ENCODE measurements around the gene MCF2L. TPM values are rescaled to one million over a fixed set of nuclear protein-coding genes. Genes with fewer than 3 reads are reported as not detected.

MCF2L gene
- total RNA-seq, 1 donor from 2014 or later = 38.9 TPM

DNA sequence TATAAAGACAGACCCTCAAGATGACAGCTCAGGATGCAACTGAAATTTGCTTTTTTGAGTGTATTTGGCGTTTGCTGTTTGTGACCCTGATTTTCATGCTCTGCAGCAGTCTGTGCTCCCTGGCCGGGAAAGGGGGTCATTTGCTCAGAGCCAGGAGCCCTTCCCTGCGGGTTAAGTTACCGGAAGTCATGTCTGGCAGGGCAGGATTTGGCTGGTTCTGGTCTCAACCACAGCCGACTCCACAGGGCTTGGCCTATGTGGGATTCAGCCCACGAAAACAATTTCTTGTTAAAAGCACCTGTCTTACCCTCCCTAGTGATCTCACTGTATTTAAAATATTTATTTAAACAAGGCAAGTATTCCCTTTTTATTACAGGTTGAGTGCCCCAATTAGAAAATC, 22.6 kb downstream of the MCF2L start:
- no peak for DNase-seq (ENCODE audit: low spot score)
- intact Hi-C loops (cut with DNase I) = no loop called here

DNA sequence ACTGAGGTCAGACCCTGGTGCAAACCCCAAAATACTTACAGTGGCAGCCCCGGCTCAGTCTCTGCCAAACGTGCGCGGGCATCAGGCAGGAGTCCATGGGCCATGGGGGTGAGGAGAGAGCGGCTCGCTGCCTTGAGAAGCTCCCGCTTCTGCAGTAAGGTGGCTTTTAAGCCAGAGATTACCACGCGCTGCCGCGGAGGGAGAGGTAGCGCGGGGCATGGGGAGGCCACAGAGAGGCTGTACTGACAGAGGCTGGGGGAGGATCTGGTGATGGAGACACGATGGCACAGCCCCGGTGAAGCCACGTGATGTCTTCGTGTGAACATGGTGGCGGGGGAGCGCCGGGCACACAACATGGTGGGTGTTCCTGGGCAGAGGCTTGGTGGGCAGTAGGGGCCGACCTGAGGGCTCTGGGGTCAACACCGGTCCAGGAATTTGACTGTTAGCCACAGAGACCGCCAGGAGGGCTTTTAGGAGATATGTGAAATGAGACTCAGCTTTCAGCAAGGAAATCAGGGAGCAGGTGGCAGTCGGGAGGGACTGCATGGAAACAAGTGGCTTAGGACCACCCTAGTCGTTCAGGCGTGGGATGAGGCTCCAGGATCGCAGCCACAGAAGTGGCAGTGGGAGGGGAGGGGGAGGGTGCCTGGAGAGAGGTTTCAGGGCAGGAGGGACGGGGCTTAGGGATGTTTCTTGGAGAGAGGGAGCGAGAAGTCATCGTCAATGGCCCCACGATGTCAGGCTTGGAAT, 24.1 kb downstream of the MCF2L start:
- no peak for DNase-seq (ENCODE audit: low spot score)
- intact Hi-C loops (cut with DNase I) = no loop called here

DNA sequence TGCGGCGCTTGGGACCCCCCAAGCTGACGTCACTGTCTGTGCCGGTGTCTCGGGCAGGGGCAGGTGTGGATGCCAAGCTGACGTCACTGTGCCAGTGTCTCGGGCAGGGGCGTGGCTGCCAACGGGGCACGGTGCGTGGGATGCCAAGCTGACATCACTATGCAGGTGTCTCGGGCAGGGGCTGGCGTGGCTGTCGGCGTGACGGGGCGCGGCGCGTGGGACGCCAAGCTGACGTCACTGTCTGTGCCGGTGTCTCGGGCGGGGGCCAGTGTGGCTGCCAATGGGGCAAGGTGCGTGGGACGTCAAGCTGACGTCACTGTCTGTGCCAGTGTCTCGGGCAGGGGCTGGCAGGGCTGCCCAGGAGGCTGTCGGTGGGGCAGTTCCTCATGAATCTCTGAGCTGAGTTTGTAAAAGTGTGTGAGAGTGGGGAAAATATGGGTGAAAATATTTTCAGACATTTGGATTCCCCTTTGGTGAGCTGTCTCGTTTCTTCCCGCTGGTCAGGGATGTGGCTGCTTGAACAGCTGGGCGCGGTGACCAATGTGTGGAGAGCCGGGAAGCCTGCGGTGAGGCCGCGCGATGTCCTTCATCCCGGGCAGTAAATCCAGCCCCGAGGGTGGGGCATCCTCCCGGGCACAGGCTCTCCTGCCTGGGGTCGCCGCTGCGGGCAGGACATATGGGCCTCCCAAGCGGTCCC, 25.2 kb downstream of the MCF2L start:
- intact Hi-C loops (cut with DNase I) = no loop called here
- DNase-seq (ENCODE audit: low spot score) = no peak

DNA sequence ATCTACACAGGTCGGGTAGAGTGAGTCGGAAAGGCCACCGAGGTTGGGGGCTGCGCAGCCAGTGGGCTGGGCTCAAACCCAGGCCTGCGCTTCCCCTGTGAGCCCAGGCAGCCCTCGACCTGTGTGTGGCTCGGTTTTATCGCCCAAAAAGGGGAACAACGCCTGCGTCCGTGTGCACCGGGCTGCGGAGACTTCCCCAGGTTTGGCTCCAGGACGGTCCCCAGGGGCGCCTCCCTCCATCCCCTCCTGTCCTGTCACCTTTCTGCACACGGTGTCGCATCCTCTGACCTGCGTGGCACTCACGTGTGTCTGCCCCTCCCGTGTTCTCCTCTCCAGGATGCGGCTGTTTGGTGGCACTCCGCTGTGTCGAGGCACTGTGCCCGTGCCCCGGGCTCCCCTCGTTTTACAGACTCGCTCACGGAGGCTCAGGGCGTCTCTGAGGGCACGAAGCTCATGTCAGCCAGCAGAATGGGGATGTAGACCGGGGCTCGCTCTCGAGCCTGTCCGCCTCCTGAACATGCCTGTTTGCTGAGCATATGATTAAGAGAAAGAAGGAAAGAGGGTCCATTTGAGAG, 25.9 kb downstream of the MCF2L start:
- no peak for DNase-seq (ENCODE audit: low spot score)
- intact Hi-C loops (cut with DNase I) = no loop called here

DNA sequence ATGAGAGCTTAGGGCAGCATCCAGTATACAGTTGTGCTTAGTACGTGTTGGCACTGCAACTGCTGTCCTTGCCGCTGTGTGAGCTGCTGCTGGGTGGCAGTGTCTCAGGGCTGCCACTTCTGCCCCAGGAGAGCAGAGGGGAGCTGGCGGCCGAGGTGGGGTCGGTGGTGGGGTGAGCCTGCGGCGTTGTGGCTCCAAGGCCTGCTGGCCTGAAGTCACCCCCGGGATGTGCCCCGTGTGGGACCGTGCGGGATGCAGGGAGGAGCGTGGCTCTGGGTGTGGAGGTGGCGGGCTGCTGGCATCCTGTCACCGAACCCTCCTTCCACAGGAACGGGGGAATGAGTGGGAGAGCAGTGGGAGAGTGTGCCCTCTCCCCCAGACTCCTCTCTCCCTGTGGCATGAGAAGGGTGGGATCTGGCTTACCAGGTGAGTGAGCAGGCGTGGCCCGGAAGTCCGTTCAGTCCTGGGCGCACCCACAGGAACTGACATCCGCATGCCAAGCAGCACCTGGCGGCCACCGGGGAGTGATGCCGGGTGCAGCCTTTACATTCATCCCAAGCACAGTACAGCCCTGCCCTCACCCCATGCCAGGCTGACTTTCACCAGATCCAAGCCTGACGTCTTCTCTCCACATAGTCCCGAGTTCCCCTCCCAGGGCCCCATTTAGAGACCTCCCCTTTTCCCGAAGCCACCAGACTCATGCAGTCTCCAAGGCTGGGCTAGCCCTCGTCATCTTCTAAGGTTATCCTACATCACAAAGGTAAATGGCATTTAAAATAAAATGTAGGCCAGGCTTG, 26.6 kb downstream of the MCF2L start:
- intact Hi-C loops (cut with DNase I) = no loop called here
- no peak for DNase-seq (ENCODE audit: low spot score)

DNA sequence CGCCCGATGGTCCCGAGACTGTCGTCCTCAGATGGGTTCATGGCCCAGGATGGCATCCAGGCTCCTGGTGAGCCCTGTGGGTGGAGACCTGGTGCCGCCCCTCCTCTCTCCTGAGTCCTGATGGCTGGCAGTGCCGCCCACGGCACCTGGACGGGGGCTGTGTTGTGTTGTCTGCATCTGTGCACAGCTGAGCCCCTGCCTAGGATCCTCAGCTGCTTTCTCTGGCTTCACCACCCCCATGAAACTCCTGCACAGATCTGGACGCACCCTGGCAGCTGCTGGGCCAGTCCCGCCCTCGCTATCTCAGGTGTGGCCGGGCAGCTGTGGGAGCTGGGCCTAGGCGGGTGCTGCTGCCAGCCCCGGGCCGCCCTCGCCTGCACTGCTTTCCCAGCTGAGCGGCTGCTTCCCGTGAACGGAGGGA, 27.7 kb downstream of the MCF2L start:
- intact Hi-C loops (cut with DNase I) = no loop called here
- no peak for DNase-seq (ENCODE audit: low spot score)

DNA sequence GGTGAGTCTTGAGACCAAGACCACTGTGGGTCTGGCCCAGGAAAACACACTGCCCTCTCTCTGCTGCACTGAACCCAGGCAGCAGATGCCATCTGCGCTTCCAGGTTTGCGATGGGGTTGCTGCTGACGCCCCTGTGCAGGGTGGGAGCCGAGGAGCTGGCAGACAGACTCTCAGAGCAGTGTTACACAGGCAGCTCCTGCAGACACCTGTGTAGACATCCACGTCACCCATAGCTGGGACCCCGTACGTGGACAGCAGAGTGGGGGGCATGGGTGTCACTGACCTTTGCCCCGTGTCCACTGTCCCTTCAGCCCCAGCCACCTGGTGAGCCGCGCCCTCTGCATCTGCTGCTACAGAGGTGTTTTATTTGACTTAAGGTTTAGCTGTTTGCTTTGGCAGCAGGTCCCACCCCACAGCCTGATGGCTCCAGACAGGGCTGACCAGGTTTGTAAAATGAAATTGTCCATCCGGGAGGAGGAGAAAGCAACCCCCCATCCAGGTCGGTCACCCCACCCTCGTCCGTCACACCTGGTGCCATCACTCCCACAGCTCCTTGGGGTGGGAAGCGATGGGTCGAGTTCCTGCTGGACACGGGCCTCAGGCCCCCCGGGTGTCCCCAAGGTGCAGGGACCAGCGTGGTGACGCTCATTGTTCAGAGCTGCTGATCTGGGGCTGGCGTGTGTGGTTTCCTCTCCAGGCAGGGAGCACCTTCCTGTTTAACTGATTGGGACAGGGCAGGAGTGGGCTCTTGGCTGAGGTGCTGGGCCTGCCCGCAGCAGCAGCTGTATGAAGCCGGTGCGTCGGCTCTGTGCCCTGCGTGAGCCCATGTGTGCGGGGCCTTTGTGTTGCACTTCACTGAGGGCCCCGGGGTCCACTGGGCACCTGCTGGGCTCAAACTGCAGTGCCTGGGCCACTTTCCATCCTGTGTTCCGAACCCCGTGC, 28.4 kb downstream of the MCF2L start:
- intact Hi-C loops (cut with DNase I) = no loop called here
- DNase-seq (ENCODE audit: low spot score) = no peak

DNA sequence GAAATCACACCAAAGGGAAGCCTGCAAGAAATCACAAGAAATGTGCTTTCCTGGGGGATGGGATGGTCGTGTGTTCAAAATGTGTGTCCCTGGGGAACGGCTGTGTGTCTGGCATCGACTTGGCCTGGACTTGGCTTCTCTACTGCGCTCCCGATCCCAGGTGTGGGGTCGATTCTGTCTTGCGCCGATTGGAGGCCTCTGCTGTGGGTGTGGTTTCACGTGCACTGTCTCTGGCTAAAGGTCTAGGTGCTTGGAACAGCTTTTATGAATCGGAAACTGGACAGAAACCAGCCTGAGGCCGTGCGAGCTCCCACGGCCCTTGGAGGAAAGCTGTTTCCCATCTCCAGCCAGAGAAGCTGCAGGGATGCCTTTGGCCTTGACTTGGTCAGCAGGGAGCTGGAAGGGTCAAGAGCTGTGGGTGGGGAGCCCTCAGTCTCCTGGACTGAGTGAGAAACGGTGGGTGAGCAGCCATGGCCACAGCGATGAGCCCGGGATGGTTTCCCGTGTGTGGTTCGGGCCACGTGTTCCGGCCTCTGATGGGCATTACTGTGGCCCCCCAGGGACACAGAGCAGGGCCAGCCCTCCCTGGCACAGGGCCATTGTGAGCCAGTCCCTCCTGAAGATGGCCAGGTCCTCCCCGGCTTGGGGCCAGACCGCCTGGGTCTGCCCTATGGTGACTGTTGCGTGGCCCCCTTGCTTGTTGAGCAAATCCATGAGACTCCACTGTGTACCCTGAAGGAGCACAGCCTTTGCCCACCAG, 29.7 kb downstream of the MCF2L start:
- no peak for DNase-seq (ENCODE audit: low spot score)
- intact Hi-C loops (cut with DNase I) = no loop called here

DNA sequence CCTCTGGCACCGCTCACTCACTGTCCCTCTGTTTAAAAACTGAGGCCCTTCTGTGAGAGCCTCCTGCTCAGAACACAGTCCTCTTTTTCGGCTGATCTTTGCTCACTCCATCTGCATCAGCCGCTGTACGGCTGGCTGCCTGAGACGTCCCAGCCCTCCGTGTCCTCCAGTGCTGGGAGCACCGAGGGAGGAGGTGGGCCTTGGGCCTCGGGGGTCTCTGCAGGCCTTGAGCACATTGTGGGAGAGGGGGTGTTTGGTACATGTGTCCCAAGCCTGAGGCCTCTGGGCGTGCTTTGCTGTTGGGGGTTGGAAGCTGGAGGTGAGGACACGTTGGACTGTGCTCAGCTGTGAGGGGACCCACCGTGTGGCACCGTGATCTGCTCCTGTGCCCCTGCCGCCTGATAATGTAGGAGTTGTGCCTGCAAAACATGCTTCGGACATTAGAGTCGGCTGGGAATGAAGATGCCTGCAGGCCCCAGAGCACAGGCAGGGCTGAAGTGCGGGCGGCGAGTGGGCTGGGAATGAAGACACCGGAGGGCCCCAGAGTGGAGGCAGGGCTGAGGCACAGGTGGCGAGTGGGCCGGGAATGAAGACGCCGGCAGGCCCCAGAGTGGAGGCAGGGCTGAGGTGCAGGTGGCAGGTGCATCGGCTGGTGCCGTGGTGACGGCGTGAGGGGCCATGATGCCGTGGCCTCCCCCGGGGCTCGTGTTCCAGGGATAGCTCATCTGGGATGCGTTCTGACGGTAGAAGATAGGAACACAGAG, 30.6 kb downstream of the MCF2L start:
- no peak for DNase-seq (ENCODE audit: low spot score)
- intact Hi-C loops (cut with DNase I) = no loop called here

DNA sequence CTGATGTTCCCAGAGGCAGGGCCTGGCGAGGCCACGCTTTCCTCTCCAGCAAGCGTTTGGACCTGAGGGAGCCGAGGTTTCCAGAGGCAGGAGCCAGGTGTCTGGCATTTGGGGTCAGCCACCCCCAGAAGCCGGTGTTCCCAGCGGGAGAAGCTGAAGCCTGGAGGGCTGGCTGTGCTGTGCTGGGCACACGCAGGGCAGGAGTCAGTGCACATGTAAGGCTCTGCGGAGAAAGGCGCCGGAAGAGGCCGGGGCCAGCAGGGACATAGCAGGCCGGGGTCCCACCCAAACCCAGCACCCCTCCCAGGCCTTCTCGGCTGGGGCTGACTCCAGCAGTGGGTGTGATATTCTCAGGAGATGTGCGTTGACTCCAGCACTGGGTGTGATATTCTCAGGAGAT, 31.6 kb downstream of the MCF2L start:
- intact Hi-C loops (cut with DNase I) = no loop called here
- DNase-seq (ENCODE audit: low spot score) = no peak

DNA sequence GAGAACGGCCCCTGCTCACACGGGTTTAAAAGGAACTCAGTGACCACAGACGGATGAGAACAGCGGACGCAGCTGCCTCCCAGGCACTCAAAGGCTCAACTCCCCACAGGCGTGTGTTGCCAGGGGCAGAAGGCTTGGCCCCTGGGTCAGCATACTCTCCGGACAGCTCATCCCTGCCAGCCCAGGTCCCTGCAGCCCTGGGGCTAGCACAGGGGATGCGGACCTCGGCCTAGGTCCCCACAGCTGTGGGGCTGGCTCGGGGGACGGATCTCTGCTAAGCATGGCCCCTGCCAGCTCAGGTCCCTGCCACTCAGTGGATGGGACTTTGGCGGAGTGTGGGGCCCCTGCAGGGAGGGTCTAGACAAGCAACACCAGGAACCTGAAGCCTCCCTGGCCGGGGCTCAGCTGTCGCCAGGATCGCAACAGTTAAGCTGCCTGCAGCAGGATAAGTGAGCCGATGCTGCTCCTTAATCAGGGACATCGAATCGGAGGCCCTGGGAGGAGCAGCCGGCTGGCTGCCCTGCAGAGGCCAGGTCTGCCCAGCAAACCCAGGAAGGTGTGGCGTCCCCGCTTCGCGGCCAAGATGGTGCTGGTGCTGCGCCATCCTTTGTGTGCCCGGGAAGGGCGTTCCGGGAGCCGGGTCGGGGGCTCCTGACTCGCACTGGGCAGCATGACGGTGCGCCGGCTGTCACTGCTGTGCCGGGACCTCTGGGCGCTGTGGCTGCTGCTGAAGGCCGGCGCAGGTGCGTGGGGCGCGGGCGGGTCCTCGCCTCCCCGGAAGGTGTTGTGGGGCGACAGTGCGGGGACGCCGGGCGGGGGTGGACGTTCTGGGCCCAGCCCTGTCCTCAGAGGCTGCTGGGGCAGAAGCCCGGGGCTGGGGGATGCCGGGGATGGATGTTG, 32.5 kb downstream of the MCF2L start:
- intact Hi-C loops (cut with DNase I) = no loop called here
- DNase-seq (ENCODE audit: low spot score) = no peak

DNA sequence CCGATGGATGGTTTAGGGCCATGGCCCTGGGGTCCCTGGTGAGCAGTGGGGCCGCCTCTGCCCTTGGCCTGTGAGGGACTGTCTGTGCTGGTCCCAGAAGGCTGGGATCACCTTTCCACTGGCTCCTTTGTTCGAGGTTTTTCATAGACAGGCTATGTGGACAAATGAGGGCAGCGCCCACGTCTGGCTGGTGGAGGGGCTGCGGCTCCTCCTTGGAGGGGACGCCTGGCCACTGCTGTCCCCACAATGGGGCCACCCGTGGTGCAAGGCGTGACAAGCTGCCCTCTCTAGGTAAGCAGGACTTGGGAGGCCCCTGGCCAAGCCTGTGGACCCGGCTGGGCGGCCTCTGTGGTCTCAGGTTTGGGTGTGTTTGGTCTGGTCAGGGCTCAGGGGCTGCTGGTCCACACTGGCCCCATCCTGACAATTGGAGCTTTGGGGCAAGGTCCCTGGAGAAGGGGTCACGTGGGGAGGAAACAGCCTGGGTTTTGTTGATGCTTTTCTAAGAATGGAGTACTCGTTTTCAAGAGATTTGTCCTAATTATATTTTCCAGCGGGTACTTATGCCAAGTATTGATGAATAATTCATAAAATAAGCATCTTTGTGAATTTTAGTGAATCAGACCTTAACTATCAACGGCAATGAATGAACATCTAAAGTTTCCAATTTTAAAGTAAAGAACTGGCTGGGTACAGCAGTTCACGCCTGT, 33.3 kb downstream of the MCF2L start:
- no peak for DNase-seq (ENCODE audit: low spot score)
- intact Hi-C loops (cut with DNase I) = no loop called here

DNA sequence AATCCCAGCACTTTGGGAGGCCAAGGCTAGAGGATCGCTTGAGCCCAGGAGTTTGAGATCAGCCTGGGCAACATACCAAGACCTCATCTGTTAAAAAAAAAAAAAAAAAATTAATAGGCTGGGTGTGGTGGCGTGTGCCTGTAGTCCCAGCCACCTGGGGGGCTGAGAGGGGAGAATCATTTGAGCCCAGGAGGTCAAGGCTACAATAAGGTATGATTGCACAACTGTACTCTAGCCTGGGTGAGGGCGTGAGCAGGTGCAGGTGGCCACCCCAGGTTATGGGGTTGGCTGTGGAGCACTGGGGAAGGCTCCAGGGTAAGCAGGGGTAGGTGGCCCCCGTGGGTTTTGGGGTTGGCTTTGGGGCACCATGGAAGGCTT, 33.9 kb downstream of the MCF2L start:
- intact Hi-C loops (cut with DNase I) = no loop called here
- no peak for DNase-seq (ENCODE audit: low spot score)

DNA sequence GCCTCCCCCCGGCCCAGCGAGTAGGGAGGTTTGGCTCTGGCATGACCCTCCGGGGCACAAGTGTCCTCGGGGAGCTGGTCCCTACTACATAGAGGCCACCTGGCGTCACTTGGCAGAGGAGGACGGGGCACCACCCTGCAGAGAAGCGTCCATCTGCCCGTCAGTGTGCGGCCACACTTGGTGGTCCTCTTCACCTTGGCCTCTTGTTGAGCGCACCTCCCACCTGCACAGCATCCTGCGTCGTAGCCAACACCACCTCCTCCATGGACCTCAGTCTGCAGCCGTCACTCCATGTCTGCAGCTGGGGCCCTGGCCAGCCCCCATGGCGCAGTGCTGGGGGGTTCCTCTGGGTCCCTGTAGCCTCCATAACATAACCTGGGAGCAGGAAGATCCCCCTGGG, 35.1 kb downstream of the MCF2L start:
- intact Hi-C loops (cut with DNase I) = no loop called here

DNA sequence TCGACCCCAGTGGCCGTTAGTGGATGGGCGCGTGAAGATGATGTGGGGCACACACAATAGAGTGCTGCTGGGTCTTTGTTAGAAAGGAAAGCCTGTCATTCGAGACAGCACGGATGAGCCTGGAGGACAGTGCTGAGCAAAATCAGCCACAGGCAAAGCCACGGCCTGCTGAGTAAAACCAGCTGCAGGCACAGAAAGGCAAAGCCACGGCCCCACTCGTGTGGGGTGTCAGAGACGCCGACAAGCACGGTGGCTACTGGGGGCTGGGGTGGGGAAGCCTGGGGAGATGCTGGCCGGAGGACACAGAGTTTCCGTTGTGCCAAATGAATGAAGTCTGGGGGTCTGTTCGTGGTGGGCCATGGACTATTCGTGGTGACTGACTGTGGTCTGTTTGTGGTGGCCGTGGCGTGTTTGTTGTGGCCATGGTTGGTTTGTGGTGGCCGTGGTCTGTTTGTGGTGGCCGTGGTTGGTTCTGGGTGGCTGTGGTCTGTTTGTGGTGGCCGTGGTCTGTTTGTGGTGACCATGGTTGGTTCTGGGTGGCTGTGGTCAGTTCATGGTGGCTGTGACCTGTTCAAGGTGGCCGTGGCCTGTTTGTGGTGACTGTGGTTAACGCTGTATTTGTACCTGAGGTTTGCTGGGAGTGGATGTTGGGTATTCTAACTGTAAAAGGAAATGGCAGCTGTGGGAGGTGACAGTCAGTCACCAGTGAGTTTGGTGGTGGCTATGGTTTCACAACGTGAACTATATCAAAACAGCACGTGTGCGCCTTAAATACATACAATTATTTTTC, 36.3 kb downstream of the MCF2L start:
- no peak for DNase-seq (ENCODE audit: low spot score)
- intact Hi-C loops (cut with DNase I) = no loop called here

More for the DNA sequence above, 35.1 kb downstream of the MCF2L start:
- DNase-seq (ENCODE audit: low spot score) = no peak

Measured in cardiac septum (tissue), 1 donor.